HepG2 (cell line): ENCODE data around the gene ATF1. TPM values are rescaled to one million over a fixed set of nuclear protein-coding genes. Genes with fewer than 3 reads are reported as not detected.

ENCODE experiments used
- AGO2 ChIP-seq: fragments of 200-400 bp; formaldehyde crosslinking; optimal IDR thresholded peaks from 2 replicates; pipeline ENCODE3; 2017; ENCODE audit warnings: mild to moderate bottlenecking, low read depth, low read length, moderate library complexity
- AKAP8 ChIP-seq: sonication (generic); formaldehyde crosslinking; IDR thresholded peaks from 2 replicates; pipeline ENCODE4 v1.5.1; 2020; ENCODE audit warnings: mild to moderate bottlenecking, missing genetic modification reagents
- CC2D1A ChIP-seq: sonication (generic); formaldehyde crosslinking; IDR thresholded peaks from 2 replicates; pipeline ENCODE4 v1.8.1; 2023; ENCODE audit warnings: mild to moderate bottlenecking, missing genetic modification reagents
- CEBPG ChIP-seq: IDR thresholded peaks from 2 replicates; pipeline ENCODE4 v1.6.1; 2016
- EEA1 ChIP-seq: sonication (generic); formaldehyde crosslinking; IDR thresholded peaks from 2 replicates; pipeline ENCODE4 v1.5.1; 2020; ENCODE audit warnings: mild to moderate bottlenecking, missing genetic modification reagents, borderline replicate concordance
- FOXA1 ChIP-seq, 2 experiments: fragments of 450-650 bp in 1 of 2; sonication (generic) in 1 of 2; formaldehyde crosslinking in 1 of 2; IDR thresholded peaks; 2 replicates each; pipeline versions ENCODE4 v1.4.0 to v1.6.1; 2016 to 2020; ENCODE audit warnings: missing genetic modification reagents in 1 of 2
- FOXM1 ChIP-seq: sonication (generic); formaldehyde crosslinking; IDR thresholded peaks from 2 replicates; pipeline ENCODE4 v1.5.0; 2020; ENCODE audit warnings: missing genetic modification reagents
- MED1 ChIP-seq: sonication (generic); formaldehyde crosslinking; IDR thresholded peaks from 2 replicates; pipeline ENCODE4 v1.4.0; 2020; ENCODE audit warnings: missing genetic modification reagents
- MEF2D ChIP-seq: sonication (generic); formaldehyde crosslinking; IDR thresholded peaks from 2 replicates; pipeline ENCODE4 v1.5.1; 2020; ENCODE audit warnings: mild to moderate bottlenecking, missing genetic modification reagents
- NFKBIZ ChIP-seq: IDR thresholded peaks from 2 replicates; pipeline ENCODE4 v1.6.1; 2018; ENCODE audit warnings: missing genetic modification reagents, missing compliant biosample characterization
- POLR2G ChIP-seq: fragments of 200-400 bp; formaldehyde crosslinking; IDR thresholded peaks from 2 replicates; pipeline ENCODE4 v1.6.1; 2018; ENCODE audit warnings: mild to moderate bottlenecking, low read depth, low read length, moderate library complexity
- RARA ChIP-seq: IDR thresholded peaks from 2 replicates; pipeline ENCODE4 v1.6.1; 2016; ENCODE audit warnings: missing genetic modification reagents, missing compliant biosample characterization
- RFX5 ChIP-seq: IDR thresholded peaks from 2 replicates; pipeline ENCODE4 v1.6.1; 2011; ENCODE audit warnings: low read depth, low read length, improper control_type of control experiment
- TCF7 ChIP-seq: sonication (generic); IDR thresholded peaks from 2 replicates; pipeline ENCODE4 v1.6.1; 2016; ENCODE audit warnings: antibody characterized with exemption, low read depth
- TEAD3 ChIP-seq: optimal IDR thresholded peaks from 2 replicates; pipeline ENCODE3; 2016; ENCODE audit warnings: borderline replicate concordance
- XBP1 ChIP-seq: sonication (generic); formaldehyde crosslinking; IDR thresholded peaks from 2 replicates; pipeline ENCODE4 v1.5.0; 2020; ENCODE audit warnings: missing genetic modification reagents
- ZBED4 ChIP-seq: sonication (generic); formaldehyde crosslinking; IDR thresholded peaks from 2 replicates; pipeline ENCODE4 v1.4.0; 2020; ENCODE audit warnings: missing genetic modification reagents, borderline replicate concordance
- ZKSCAN1 ChIP-seq: fragments of 150-350 bp; IDR thresholded peaks from 2 replicates; pipeline ENCODE4 v1.6.1; 2014; ENCODE audit warnings: low read length
- ZNF20 ChIP-seq: sonication (generic); formaldehyde crosslinking; IDR thresholded peaks from 2 replicates; pipeline ENCODE4 v1.4.0; 2020; ENCODE audit warnings: mild to moderate bottlenecking, moderate library complexity, missing genetic modification reagents
- ZNF24 ChIP-seq: fragments of 450-650 bp; IDR thresholded peaks from 2 replicates; pipeline ENCODE4 v1.6.1; 2017; ENCODE audit warnings: antibody characterized with exemption, mild to moderate bottlenecking
- ZNF263 ChIP-seq: sonication (generic); formaldehyde crosslinking; IDR thresholded peaks from 2 replicates; pipeline ENCODE4 v1.4.0; 2020; ENCODE audit warnings: missing genetic modification reagents
- ZNF333 ChIP-seq: sonication (generic); formaldehyde crosslinking; IDR thresholded peaks from 2 replicates; pipeline ENCODE4 v1.4.0; 2020; ENCODE audit warnings: mild to moderate bottlenecking, missing genetic modification reagents, borderline replicate concordance
- ZNF496 ChIP-seq: sonication (generic); formaldehyde crosslinking; IDR thresholded peaks from 2 replicates; pipeline ENCODE4 v1.8.1; 2023; ENCODE audit warnings: mild to moderate bottlenecking, moderate library complexity, missing genetic modification reagents; ENCODE audit not compliant: insufficient replicate concordance
- ZNF720 ChIP-seq: sonication (generic); formaldehyde crosslinking; IDR thresholded peaks from 2 replicates; pipeline ENCODE4 v1.4.0; 2020; ENCODE audit warnings: missing genetic modification reagents
- ZNF776 ChIP-seq: sonication (generic); formaldehyde crosslinking; IDR thresholded peaks from 2 replicates; pipeline ENCODE4 v1.4.0; 2020; ENCODE audit warnings: mild to moderate bottlenecking, missing genetic modification reagents
- ZNF878 ChIP-seq: sonication (generic); formaldehyde crosslinking; IDR thresholded peaks from 2 replicates; pipeline ENCODE4 v1.8.1; 2023; ENCODE audit warnings: mild to moderate bottlenecking, missing genetic modification reagents, moderate library complexity
- polyA plus RNA-seq, 8 experiments: library from polyadenylated mRNA; depleted of rRNA in 3 of 8; stranded (reverse) in 7 of 8; unstranded in 1 of 8; fragments of >200 nt; fragmentation: Illumina TruSeq in 4 of 8; extraction: Trizol in 4 of 8; gene quantifications; 2 replicates each; pipeline versions ENCODE4 v1.2.1 to v1.2.3, GENCODE V29; 2011 to 2016; ENCODE audit warnings: low read depth in 4 of 8, missing spikeins in 1 of 8, mixed read lengths in 1 of 8; ENCODE audit not compliant: insufficient read depth in 1 of 8
- total RNA-seq, 5 experiments: library from RNA; depleted of rRNA; stranded (reverse); fragments of >200 nt; fragmentation: Illumina TruSeq; extraction: Trizol; gene quantifications; 2 replicates each; pipeline ENCODE4 v1.2.3, GENCODE V29; 2016; ENCODE audit warnings: low read depth in 1 of 5
- TF ChIP-seq, protein P1 (sequence below): sonication (generic); formaldehyde crosslinking; IDR thresholded peaks from 2 replicates; pipeline ENCODE4 v1.4.0; 2020; ENCODE audit warnings: missing genetic modification reagents, borderline replicate concordance
- TF ChIP-seq, protein P2 (sequence below): sonication (generic); formaldehyde crosslinking; IDR thresholded peaks from 2 replicates; pipeline ENCODE4 v1.8.0; 2022; ENCODE audit warnings: mild to moderate bottlenecking, missing genetic modification reagents, moderate library complexity

ATF1 gene
- total and polyA plus RNA-seq, 2 of the 13 experiments (the other 11 are each of a cell fraction or from before 2014, with no cell fraction given): 29.3 to 52.0 TPM

- TF ChIP-seq AKAP8 (CRISPR knock-in tag): no peak
- no peak for TF ChIP-seq CC2D1A
- TF ChIP-seq ZNF24: no peak
- TF ChIP-seq XBP1 (CRISPR knock-in tag): no peak
- TF ChIP-seq, protein P1, sequence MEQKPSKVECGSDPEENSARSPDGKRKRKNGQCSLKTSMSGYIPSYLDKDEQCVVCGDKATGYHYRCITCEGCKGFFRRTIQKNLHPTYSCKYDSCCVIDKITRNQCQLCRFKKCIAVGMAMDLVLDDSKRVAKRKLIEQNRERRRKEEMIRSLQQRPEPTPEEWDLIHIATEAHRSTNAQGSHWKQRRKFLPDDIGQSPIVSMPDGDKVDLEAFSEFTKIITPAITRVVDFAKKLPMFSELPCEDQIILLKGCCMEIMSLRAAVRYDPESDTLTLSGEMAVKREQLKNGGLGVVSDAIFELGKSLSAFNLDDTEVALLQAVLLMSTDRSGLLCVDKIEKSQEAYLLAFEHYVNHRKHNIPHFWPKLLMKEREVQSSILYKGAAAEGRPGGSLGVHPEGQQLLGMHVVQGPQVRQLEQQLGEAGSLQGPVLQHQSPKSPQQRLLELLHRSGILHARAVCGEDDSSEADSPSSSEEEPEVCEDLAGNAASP: no peak
- TF ChIP-seq ZNF20: no peak
- no peak for TF ChIP-seq FOXM1 (CRISPR knock-in tag)
- no peak for TF ChIP-seq ZNF496
- no peak for TF ChIP-seq POLR2G
- no peak for TF ChIP-seq ZBED4 (CRISPR knock-in tag)
- TF ChIP-seq, protein P2, sequence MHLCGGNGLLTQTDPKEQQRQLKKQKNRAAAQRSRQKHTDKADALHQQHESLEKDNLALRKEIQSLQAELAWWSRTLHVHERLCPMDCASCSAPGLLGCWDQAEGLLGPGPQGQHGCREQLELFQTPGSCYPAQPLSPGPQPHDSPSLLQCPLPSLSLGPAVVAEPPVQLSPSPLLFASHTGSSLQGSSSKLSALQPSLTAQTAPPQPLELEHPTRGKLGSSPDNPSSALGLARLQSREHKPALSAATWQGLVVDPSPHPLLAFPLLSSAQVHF (CRISPR knock-in tag): no peak
- TF ChIP-seq MED1 (CRISPR knock-in tag): peak; percentile 26; the same call in 1 of the 2 replicates
- TF ChIP-seq NFKBIZ (CRISPR knock-in tag): no peak
- TF ChIP-seq FOXA1 (IDR thresholded peaks at IDR 0.05): 0 out of 2 replicates have a peak, but pooled peaks have one; percentile 48
- peak; percentile 38; the same call in 1 of the 2 replicates for TF ChIP-seq FOXA1 (CRISPR knock-in tag; IDR thresholded peaks at IDR 0.05)
- no peak for TF ChIP-seq TCF7
- no peak for TF ChIP-seq ZNF878 (CRISPR knock-in tag)
- no peak for TF ChIP-seq MEF2D
- no peak for TF ChIP-seq AGO2
- TF ChIP-seq TEAD3 (CRISPR knock-in tag): peak; percentile 74
- TF ChIP-seq ZNF720 (CRISPR knock-in tag): no peak
- no peak for TF ChIP-seq ZKSCAN1
- peak; percentile 13; the same call in 1 of the 2 replicates for TF ChIP-seq RARA (CRISPR knock-in tag)
- no peak for TF ChIP-seq RFX5
- no peak for TF ChIP-seq EEA1 (CRISPR knock-in tag)
- 0 out of 2 replicates have a peak, but pooled peaks have one; percentile 13 for TF ChIP-seq CEBPG (CRISPR knock-in tag)
- TF ChIP-seq ZNF776 (CRISPR knock-in tag): no peak
- no peak for TF ChIP-seq ZNF263 (CRISPR knock-in tag)
- TF ChIP-seq ZNF333: no peak
Measured at GRCh38 chr12:50786498-50787231, 22.8 kb downstream of the ATF1 start (continued).
